OCI-LY3 (cell line): ENCODE results near the gene KCNQ1.

Experiments
- CTCF ChIP-seq: fragments of 200-600, 300-600 bp; sonication (generic); IDR thresholded peaks from 2 replicates; pipeline ENCODE4 v1.5.1; 2014; ENCODE audit warnings: antibody characterized with exemption, low read length, low read depth
- EZH2phosphoT487 ChIP-seq: fragments of 200-600 bp; shearing (Covaris generic); IDR thresholded peaks from 2 replicates; pipeline ENCODE4 v1.6.1; 2018; ENCODE audit warnings: antibody characterized with exemption, mixed run types, low read depth

GRCh38 chr11:2741377-2742131 lies 296.7 kb downstream of the KCNQ1 start:
- TF ChIP-seq CTCF: no peak
- TF ChIP-seq EZH2phosphoT487: no peak
